SK-N-SH (cell line): Measurements from ENCODE around the gene SLC7A6OS. TPM values are rescaled to one million over a fixed set of nuclear protein-coding genes. Genes with fewer than 3 reads are reported as not detected.

Experiments used
- CTCF ChIA-PET: fragments of 300-600, 350-600 bp; formaldehyde crosslinking; extraction: SDS; loops from one replicate; lab custom pipeline; 2021; lab: Yijun Ruan, JAX
- POLR2A ChIA-PET: fragments of 350-600 bp; sonication (Branson Sonifier 250); formaldehyde crosslinking; extraction: SDS; loops from one replicate; lab custom pipeline; 2020; ENCODE audit warnings: antibody characterized with exemption, inconsistent platforms; lab: Yijun Ruan, JAX
- DNase-seq: peaks from one replicate; pipeline ENCODE4 v3.0.0; 2012
- H2AFZ ChIP-seq: fragments of 200-600 bp; sonication (generic); 2 replicates; pipeline ENCODE4 v1.8.1; 2016; ENCODE audit warnings: antibody characterized with exemption, mild to moderate bottlenecking, low read depth
- H3F3A ChIP-seq: fragments of 200-600 bp; sonication (generic); replicated peaks from 2 replicates; pipeline ENCODE3; 2016; ENCODE audit warnings: antibody characterized with exemption, mild to moderate bottlenecking; ENCODE audit not compliant: insufficient read depth
- H3K27ac ChIP-seq, 2 experiments: fragments of 200-500 bp in 1 of 2; fragments of 200-600 bp in 1 of 2; sonication (Bioruptor generic) in 1 of 2; sonication (generic), shearing (Covaris generic) in 1 of 2; 2 replicates each; pipeline versions ENCODE4 v1.5.1 to v1.6.1; 2014 to 2016; ENCODE audit warnings: low read depth in 2 of 2, inconsistent platforms in 1 of 2, low read length in 1 of 2, mild to moderate bottlenecking in 1 of 2, mixed read lengths in 1 of 2
- H3K27me3 ChIP-seq: fragments of 200-600 bp; sonication (generic), shearing (Covaris generic); 2 replicates; pipeline ENCODE4 v1.6.1; 2016; ENCODE audit warnings: mixed run types; ENCODE audit not compliant: insufficient read depth
- H3K36me3 ChIP-seq, 2 experiments: fragments of 200-500 bp in 1 of 2; fragments of 200-600 bp in 1 of 2; sonication (Bioruptor generic) in 1 of 2; sonication (generic) in 1 of 2; replicated peaks in 1 of 2; 2 replicates each; pipeline versions ENCODE3 to v1.5.1; 2014 to 2016; ENCODE audit warnings: low read length in 1 of 2, mild to moderate bottlenecking in 1 of 2; ENCODE audit not compliant: insufficient read depth in 2 of 2, control insufficient read depth in 1 of 2
- H3K4me1 ChIP-seq, 2 experiments: fragments of 200-500 bp in 1 of 2; fragments of 200-600 bp in 1 of 2; sonication (Bioruptor generic) in 1 of 2; sonication (generic), shearing (Covaris generic) in 1 of 2; 2 replicates each; pipeline versions ENCODE4 v1.5.1 to v1.6.1; 2014 to 2016; ENCODE audit warnings: low read depth in 1 of 2, low read length in 1 of 2, mixed run types in 1 of 2; ENCODE audit not compliant: insufficient read depth in 2 of 2, control insufficient read depth in 1 of 2
- H3K4me2 ChIP-seq: fragments of 200-600 bp; sonication (generic), shearing (Covaris generic); 2 replicates; pipeline ENCODE4 v1.6.1; 2017; ENCODE audit warnings: mixed run types
- H3K4me3 ChIP-seq, 2 experiments: fragments of 200-500 bp in 1 of 2; fragments of 200-600 bp in 1 of 2; sonication (Bioruptor generic) in 1 of 2; sonication (generic), shearing (Covaris generic) in 1 of 2; 2 replicates each; pipeline versions ENCODE4 v1.5.1 to v1.8.1; 2014 to 2016; ENCODE audit warnings: low read depth in 2 of 2, inconsistent platforms in 1 of 2, low read length in 1 of 2, mild to moderate bottlenecking in 1 of 2, mixed read lengths in 1 of 2, moderate library complexity in 1 of 2
- H3K79me2 ChIP-seq: fragments of 200-600 bp; sonication (generic); 2 replicates; pipeline ENCODE4 v1.8.1; 2017; ENCODE audit warnings: mild to moderate bottlenecking; ENCODE audit not compliant: insufficient read depth
- H3K9ac ChIP-seq: fragments of 200-600 bp; sonication (generic); 2 replicates; pipeline ENCODE4 v1.6.1; 2017; ENCODE audit warnings: mixed run types
- H3K9me2 ChIP-seq: fragments of 200-600 bp; sonication (generic); 2 replicates; pipeline ENCODE4 v1.6.1; 2017; ENCODE audit warnings: mixed run types
- H3K9me3 ChIP-seq: fragments of 200-600 bp; sonication (generic); 2 replicates; pipeline ENCODE4 v1.6.1; 2017; ENCODE audit warnings: mixed run types, mild to moderate bottlenecking, moderate library complexity
- H4K20me1 ChIP-seq: fragments of 200-600 bp; sonication (generic); 2 replicates; pipeline ENCODE4 v1.6.1; 2017; ENCODE audit warnings: mild to moderate bottlenecking, mixed run types; ENCODE audit not compliant: insufficient read depth
- CHD2 ChIP-seq: fragments of 150-350 bp; IDR thresholded peaks from 2 replicates; pipeline ENCODE4 v1.6.1; 2018; ENCODE audit warnings: low read length; ENCODE audit not compliant: partially characterized antibody
- ELF1 ChIP-seq: IDR thresholded peaks from 2 replicates; pipeline ENCODE4 v1.4.0; 2012
- EP300 ChIP-seq, 2 experiments: IDR thresholded peaks; 2 replicates each; pipeline versions ENCODE4 v1.4.0 to v1.6.1; 2012; ENCODE audit warnings: borderline replicate concordance in 1 of 2, low read depth in 1 of 2, low read length in 1 of 2
- FOXJ3 ChIP-seq: sonication (generic); formaldehyde crosslinking; IDR thresholded peaks from 2 replicates; pipeline ENCODE4 v1.5.1; 2020; ENCODE audit warnings: mild to moderate bottlenecking, missing genetic modification reagents
- MAX ChIP-seq: IDR thresholded peaks from 2 replicates; pipeline ENCODE4 v1.4.0; 2012; ENCODE audit warnings: low read depth
- NRF1 ChIP-seq: IDR thresholded peaks from 2 replicates; pipeline ENCODE4 v1.6.1; 2012; ENCODE audit warnings: low read depth, mild to moderate bottlenecking, low read length
- RCOR1 ChIP-seq: fragments of 150-350 bp; IDR thresholded peaks from 2 replicates; pipeline ENCODE4 v1.6.1; 2017; ENCODE audit warnings: antibody characterized with exemption, low read length
- RXRA ChIP-seq: IDR thresholded peaks from 2 replicates; pipeline ENCODE4 v1.4.0; 2012; ENCODE audit warnings: low read depth, mild to moderate bottlenecking, borderline replicate concordance
- SIN3A ChIP-seq: IDR thresholded peaks from 2 replicates; pipeline ENCODE4 v1.6.1; 2012; ENCODE audit warnings: low read depth, mild to moderate bottlenecking, low read length, moderate library complexity, borderline replicate concordance
- TAF1 ChIP-seq: IDR thresholded peaks from 2 replicates; pipeline ENCODE4 v1.6.1; 2012; ENCODE audit warnings: low read depth, mild to moderate bottlenecking, low read length, moderate library complexity, borderline replicate concordance
- TEAD4 ChIP-seq: IDR thresholded peaks from 2 replicates; pipeline ENCODE4 v1.4.0; 2012; ENCODE audit warnings: mild to moderate bottlenecking, borderline replicate concordance; ENCODE audit not compliant: insufficient read depth
- YY1 ChIP-seq: IDR thresholded peaks from 2 replicates; pipeline ENCODE4 v1.4.0; 2012; ENCODE audit warnings: low read depth, mild to moderate bottlenecking
- ZBTB33 ChIP-seq: IDR thresholded peaks from 2 replicates; pipeline ENCODE4 v1.4.0; 2012; ENCODE audit warnings: low read depth, borderline replicate concordance
- WGBS: methylation state at CpG from one replicate; pipeline ENCODE4 v1.1.6; 2017; ENCODE audit warnings: low lambda C conversion rate; 5-methylcytosine and 5-hydroxymethylcytosine counted together
- polyA plus RNA-seq, 3 experiments: library from polyadenylated mRNA; depleted of rRNA; stranded (reverse); fragments of >200 nt; gene quantifications; 2 replicates each; pipeline ENCODE4 v1.2.3, GENCODE V29; 2012
- TF ChIP-seq, protein P1 (sequence below): fragments of 150-350 bp; IDR thresholded peaks from 2 replicates; pipeline ENCODE4 v1.6.1; 2017; ENCODE audit warnings: antibody characterized with exemption, low read length, low read depth, borderline replicate concordance

SLC7A6OS gene
- polyA plus RNA-seq, 1 of the 3 experiments (the other 2 are of a cell fraction) = 6.6 TPM

- Histone ChIP-seq H4K20me1 (peaks cover 21% of the 10 kb centered on the region), H3K36me3 (peaks cover 8 to 12% of the 10 kb centered on the region in 2 experiments), H3K79me2 (peaks cover 97% of the 10 kb centered on the region), H3K4me3 (no peak overlapping the region), H3F3A (peaks cover 8% of the 10 kb centered on the region), H3K9ac (no peak overlapping the region), H3K27ac (no peak overlapping the region), H3K4me1 (peaks cover 0 to 3% of the 10 kb centered on the region in 2 experiments; a peak in 2 of 4 replicates), H3K9me2 (no peaks in the 10 kb centered on the region), H3K27me3 (no peaks in the 10 kb centered on the region), H3K4me2 (no peak overlapping the region), H3K9me3 (no peaks in the 10 kb centered on the region), H2AFZ (no peak overlapping the region)
- ChIA-PET CTCF (interaction anchor here (13.8 kb wide), 1 partner anchor 61 kb away, joined by 355 read pairs; no protein-coding TSS in a partner anchor), POLR2A (no interaction called here)
- no peak for DNase-seq
- 84% methylated on average over 1 of the region's 1 CpG for WGBS
- TF ChIP-seq, protein P1, sequence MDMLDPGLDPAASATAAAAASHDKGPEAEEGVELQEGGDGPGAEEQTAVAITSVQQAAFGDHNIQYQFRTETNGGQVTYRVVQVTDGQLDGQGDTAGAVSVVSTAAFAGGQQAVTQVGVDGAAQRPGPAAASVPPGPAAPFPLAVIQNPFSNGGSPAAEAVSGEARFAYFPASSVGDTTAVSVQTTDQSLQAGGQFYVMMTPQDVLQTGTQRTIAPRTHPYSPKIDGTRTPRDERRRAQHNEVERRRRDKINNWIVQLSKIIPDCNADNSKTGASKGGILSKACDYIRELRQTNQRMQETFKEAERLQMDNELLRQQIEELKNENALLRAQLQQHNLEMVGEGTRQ = no peak
- TF ChIP-seq TAF1 (no peak), MAX (no peak), ZBTB33 (no peak), YY1 (no peak), ELF1 (no peak), EP300 (IDR thresholded peaks at IDR 0.05; ENCODE audit: borderline replicate concordance in 1 of 2, low read depth in 1 of 2, low read length in 1 of 2) (no peak), TEAD4 (no peak)
Observed at GRCh38 chr16:68270353-68270752, 40.4 kb downstream of the SLC7A6OS start.

DNA sequence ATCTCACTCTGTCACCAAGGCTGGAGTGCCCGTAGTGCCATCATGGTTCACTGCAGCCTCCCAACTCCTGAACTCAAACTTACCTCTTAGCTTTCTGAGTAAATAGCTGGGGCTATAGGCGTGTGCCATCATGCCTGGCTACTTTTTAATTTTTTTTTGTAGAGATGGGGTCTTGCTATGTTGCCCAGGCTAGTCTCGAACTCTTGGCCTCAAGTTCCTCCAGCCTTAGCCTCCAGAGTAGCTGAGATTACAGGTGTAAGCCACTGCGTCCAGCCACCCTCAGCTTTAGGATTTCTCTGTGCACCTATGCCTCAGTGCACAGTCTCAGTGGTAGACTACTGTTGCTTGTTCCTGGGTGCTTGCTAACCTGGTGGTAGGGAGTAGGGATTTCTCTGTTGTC is 41.0 kb downstream of the SLC7A6OS start:
- no peak overlapping the region for H3K9ac ChIP-seq
- no peaks in the 10 kb centered on the region for H3K9me3 ChIP-seq
- CTCF ChIA-PET = interaction anchor here (13.8 kb wide), 1 partner anchor 61 kb away, joined by 355 read pairs; no protein-coding TSS in a partner anchor
- H4K20me1 ChIP-seq = peaks cover 21% of the 10 kb centered on the region
- H2AFZ ChIP-seq = no peak overlapping the region
- no peak for DNase-seq
- H3K4me3 ChIP-seq = no peak overlapping the region
- POLR2A ChIA-PET = no interaction called here
- 95% methylated on average over 4 of the region's 4 CpGs for WGBS
- H3K79me2 ChIP-seq = peaks cover 99% of the 10 kb centered on the region
- no peaks in the 10 kb centered on the region for H3K9me2 ChIP-seq
- no peak for TF ChIP-seq ELF1
- no peak for TF ChIP-seq NRF1
- no peak for TF ChIP-seq RCOR1
- TF ChIP-seq FOXJ3 (CRISPR knock-in tag) = no peak
- TF ChIP-seq SIN3A = no peak
- TF ChIP-seq CHD2 = no peak
- no peak for TF ChIP-seq TEAD4
- TF ChIP-seq RXRA = no peak
- no peak overlapping the region for H3K27ac ChIP-seq
- H3F3A ChIP-seq = peaks cover 14% of the 10 kb centered on the region
- H3K4me1 ChIP-seq = peaks cover 0 to 4% of the 10 kb centered on the region in 2 experiments; a peak in 2 of 4 replicates
- H3K36me3 ChIP-seq = peaks cover 5 to 12% of the 10 kb centered on the region in 2 experiments
- H3K27me3 ChIP-seq = no peaks in the 10 kb centered on the region
- no peak overlapping the region for H3K4me2 ChIP-seq
